ENCODE measurements around the gene GFPT2.

Gene GFPT2

DNA sequence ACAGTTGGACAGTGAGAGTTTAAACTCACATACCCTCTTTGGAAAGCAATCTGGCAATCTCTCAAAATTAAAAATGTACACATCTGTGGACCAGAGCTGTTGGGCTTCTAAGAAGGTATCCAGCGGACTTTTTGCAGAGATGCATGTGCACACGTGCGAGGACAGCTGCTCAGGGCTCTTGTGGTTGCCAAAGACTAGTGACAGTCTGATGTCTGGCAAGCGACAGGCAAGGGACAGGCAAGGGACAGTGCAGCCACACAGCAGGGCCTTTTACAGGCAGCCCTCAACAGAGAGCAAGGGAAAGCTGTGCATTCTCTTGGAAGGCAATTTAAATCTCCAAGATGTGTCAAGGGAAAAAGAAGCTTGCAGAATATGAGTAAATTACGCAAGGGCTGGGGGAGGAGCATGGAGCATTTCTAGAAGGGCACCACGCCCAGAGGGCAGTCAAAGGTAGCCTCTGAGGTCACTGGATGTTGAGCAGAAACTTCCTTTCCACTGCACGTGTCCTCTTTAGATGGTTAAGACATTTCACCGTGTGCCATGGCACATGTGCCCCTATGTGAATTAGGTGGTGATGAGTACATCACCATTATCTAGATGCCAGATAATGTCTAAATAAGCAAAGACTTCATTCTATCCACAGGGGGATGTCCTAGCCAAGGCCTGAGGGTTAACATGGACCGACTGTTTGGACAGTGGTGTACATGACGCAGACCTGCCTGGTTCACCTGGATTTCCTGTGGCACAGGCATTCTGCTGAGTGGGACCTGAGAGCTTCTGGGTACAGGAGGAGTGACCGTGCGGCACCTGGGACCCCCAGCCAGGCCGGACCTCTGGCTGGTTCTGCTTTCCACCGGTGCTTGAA, 9.1 kb downstream of the GFPT2 start:
- Histone ChIP-seq H3K4me3 (replicated peaks; ENCODE audit: low read depth, low read length) (no peak overlapping the region), H3K27me3 (replicated peaks; ENCODE audit: control insufficient read depth, insufficient read depth, low read length) (no peaks in the 10 kb centered on the region), H3K36me3 (ENCODE audit: control insufficient read depth, insufficient read depth, low read length) (no peaks in the 10 kb centered on the region)
- DNase-seq (ENCODE audit: extremely low read depth, insufficient read length) = no peak
- TF ChIP-seq, protein P1, sequence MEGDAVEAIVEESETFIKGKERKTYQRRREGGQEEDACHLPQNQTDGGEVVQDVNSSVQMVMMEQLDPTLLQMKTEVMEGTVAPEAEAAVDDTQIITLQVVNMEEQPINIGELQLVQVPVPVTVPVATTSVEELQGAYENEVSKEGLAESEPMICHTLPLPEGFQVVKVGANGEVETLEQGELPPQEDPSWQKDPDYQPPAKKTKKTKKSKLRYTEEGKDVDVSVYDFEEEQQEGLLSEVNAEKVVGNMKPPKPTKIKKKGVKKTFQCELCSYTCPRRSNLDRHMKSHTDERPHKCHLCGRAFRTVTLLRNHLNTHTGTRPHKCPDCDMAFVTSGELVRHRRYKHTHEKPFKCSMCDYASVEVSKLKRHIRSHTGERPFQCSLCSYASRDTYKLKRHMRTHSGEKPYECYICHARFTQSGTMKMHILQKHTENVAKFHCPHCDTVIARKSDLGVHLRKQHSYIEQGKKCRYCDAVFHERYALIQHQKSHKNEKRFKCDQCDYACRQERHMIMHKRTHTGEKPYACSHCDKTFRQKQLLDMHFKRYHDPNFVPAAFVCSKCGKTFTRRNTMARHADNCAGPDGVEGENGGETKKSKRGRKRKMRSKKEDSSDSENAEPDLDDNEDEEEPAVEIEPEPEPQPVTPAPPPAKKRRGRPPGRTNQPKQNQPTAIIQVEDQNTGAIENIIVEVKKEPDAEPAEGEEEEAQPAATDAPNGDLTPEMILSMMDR (IDR thresholded peaks at IDR 0.05; ENCODE audit: insufficient read depth, low read length, poor library complexity, severe bottlenecking) = no peak

DNA sequence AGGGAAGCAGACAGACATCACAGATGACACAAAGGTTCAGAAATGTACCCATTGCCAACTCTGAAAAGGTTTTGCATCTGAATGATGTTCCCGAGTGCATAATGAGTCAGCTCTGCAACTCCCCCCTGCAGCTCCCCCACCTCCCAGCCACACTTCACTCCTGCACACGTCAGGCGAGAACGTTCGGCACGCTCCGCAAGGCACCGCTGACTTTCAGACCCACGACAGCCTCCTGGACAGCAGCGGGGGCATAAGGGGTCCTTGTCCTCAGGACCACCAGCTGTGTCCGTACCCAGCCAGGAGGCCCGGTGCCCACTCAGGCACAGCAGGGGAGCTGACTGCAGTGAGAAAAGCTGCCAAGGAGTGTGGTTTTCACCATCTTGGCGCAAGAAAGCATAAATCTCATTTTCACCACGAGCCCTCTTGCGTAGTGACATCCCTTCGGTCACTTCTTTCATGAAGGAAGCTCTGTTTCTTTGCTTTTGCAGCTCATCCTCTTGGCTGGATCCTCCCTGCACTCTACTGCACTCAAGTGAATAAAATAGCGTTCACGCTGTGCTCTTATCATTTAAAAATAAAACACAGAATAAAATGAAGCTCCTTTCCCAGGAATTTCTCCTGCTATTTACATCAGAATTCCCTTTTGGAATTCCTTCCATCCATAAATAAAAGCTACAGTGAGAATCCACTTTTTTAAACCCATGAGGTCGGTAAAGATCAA, 9.9 kb downstream of the GFPT2 start:
- Histone ChIP-seq H3K36me3 (ENCODE audit: control insufficient read depth, insufficient read depth, low read length) (no peaks in the 10 kb centered on the region), H3K27me3 (replicated peaks; ENCODE audit: control insufficient read depth, insufficient read depth, low read length) (no peaks in the 10 kb centered on the region), H3K4me3 (replicated peaks; ENCODE audit: low read depth, low read length) (no peak overlapping the region)
- no peak for DNase-seq (ENCODE audit: extremely low read depth, insufficient read length)
- TF ChIP-seq, protein P1 (IDR thresholded peaks at IDR 0.05; ENCODE audit: insufficient read depth, low read length, poor library complexity, severe bottlenecking) = no peak

DNA sequence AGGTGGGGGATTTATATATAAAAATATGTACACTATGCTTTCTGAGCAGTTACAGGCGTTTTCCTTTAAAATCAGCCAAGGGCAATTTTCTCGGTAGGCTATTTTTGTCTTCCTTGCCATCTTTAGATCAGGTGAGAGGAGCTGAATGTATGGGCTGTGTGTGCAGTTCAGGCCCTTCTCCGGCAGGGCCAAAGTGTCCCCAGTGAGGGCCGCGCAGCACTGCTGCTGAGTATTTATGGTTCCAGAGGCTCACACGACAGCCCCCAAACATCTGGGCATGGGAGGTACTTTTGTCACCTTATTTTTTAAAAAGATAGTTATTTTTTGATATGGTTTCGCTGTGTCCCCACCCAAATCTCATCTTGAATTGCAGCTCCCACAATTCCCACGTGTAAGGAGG, 11.5 kb downstream of the GFPT2 start:
- TF ChIP-seq, protein P1 (IDR thresholded peaks at IDR 0.05; ENCODE audit: insufficient read depth, low read length, poor library complexity, severe bottlenecking) = no peak

GRCh38 chr5:180340856-180341255, 12.3 kb downstream of the GFPT2 start:
- no peaks in the 10 kb centered on the region for H3K36me3 ChIP-seq (ENCODE audit: control insufficient read depth, insufficient read depth, low read length)
- H3K4me3 ChIP-seq (replicated peaks; ENCODE audit: low read depth, low read length) = no peak overlapping the region
- no peak for DNase-seq (ENCODE audit: extremely low read depth, insufficient read length)
- TF ChIP-seq, protein P1 (IDR thresholded peaks at IDR 0.05; ENCODE audit: insufficient read depth, low read length, poor library complexity, severe bottlenecking) = no peak
- H3K27me3 ChIP-seq (replicated peaks; ENCODE audit: control insufficient read depth, insufficient read depth, low read length) = no peaks in the 10 kb centered on the region

More for the DNA sequence above, 11.5 kb downstream of the GFPT2 start:
- Histone ChIP-seq H3K36me3 (ENCODE audit: control insufficient read depth, insufficient read depth, low read length) (no peaks in the 10 kb centered on the region), H3K4me3 (replicated peaks; ENCODE audit: low read depth, low read length) (no peak overlapping the region), H3K27me3 (replicated peaks; ENCODE audit: control insufficient read depth, insufficient read depth, low read length) (no peaks in the 10 kb centered on the region)
- DNase-seq (ENCODE audit: extremely low read depth, insufficient read length) = no peak

DNA sequence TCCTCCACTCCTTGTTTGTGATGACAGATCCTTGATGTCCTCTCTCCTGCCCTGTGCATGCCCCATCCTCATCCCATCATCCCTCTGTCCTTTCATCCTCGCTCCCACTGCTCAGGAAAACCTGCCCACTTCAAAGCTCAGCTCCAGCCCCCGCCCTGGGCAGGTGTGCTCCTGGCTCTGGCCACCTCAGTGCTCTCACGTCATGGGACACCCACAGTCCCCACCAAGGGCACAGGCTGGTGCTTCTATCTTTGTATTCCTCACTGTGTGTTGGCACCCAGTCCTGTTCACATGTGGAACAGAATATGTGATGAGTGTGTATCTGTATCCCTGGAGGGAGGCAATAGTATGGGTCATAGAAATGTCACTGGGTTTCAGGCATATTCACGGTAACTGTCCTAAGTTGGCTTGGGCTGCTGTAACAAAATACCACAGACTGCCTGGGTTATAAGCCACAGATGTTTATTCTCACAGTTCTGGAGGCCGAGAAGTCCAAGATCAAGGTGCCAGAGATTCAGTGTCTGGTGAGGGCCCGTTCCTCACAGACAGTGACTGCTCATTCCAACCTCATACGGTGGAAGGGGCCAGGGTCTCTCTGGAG, 13.5 kb downstream of the GFPT2 start:
- no peaks in the 10 kb centered on the region for H3K36me3 ChIP-seq (ENCODE audit: control insufficient read depth, insufficient read depth, low read length)
- TF ChIP-seq, protein P1 (IDR thresholded peaks at IDR 0.05; ENCODE audit: insufficient read depth, low read length, poor library complexity, severe bottlenecking) = no peak
- H3K27me3 ChIP-seq (replicated peaks; ENCODE audit: control insufficient read depth, insufficient read depth, low read length) = no peaks in the 10 kb centered on the region
- no peak for DNase-seq (ENCODE audit: extremely low read depth, insufficient read length)
- H3K4me3 ChIP-seq (replicated peaks; ENCODE audit: low read depth, low read length) = no peak overlapping the region
